Neural crest cell (in vitro differentiated cells): ENCODE results near the gene EMC9. TPM values are rescaled to one million over a fixed set of nuclear protein-coding genes. Genes with fewer than 3 reads are reported as not detected.

ENCODE experiments used
- DNase-seq: peaks from one replicate; pipeline ENCODE4 v3.0.0; 2021; ENCODE audit warnings: low read depth, mixed read lengths, low spot score
- H3K27ac Mint-ChIP-seq: one replicate; pipeline ENCODE4 v1.8.0; 2021; ENCODE audit warnings: mild to moderate bottlenecking, mixed read lengths; ENCODE audit not compliant: unreplicated experiment
- H3K27me3 Mint-ChIP-seq: 2 replicates; pipeline ENCODE4 v1.8.0; 2021; ENCODE audit warnings: low read depth, mild to moderate bottlenecking, mixed read lengths
- H3K36me3 Mint-ChIP-seq: 2 replicates; pipeline ENCODE4 v1.8.0; 2021; ENCODE audit warnings: low read depth, mild to moderate bottlenecking, mixed read lengths
- H3K4me1 Mint-ChIP-seq: 2 replicates; pipeline ENCODE4 v1.8.0; 2021; ENCODE audit warnings: mixed read lengths
- H3K4me3 Mint-ChIP-seq: one replicate; pipeline ENCODE4 v1.8.0; 2021; ENCODE audit warnings: mild to moderate bottlenecking, mixed read lengths
- H3K9me3 Mint-ChIP-seq: 2 replicates; pipeline ENCODE4 v1.8.0; 2021; ENCODE audit warnings: mixed read lengths
- CTCF ChIP-seq: fragments of 200-600 bp; sonication (generic); conservative IDR thresholded peaks from 2 replicates; pipeline ENCODE4 v1.5.0; 2021; ENCODE audit warnings: antibody characterized with exemption, mild to moderate bottlenecking
- total RNA-seq: library from RNA; stranded (reverse); gene quantifications from 2 replicates; pipeline ENCODE4 v1.2.1, GENCODE V29; 2021

The EMC9 gene
- total RNA-seq, 1 donor from 2014 or later: 28.3 TPM

GRCh38 chr14:24146453-24146977 is 5.1 kb upstream of the EMC9 start, which contains the start of gene PSME2:
Gene PSME2, minus strand, starts transcription at chr14:24146610. Its CDS starts 29 bp downstream, at chr14:24146581.
- Mint-ChIP-seq H3K9me3 (no peaks in the 10 kb centered on the region), H3K27me3 (no peaks in the 10 kb centered on the region), H3K27ac (peak within 1 kb of the TSS; percentile 91), H3K36me3 (no peaks in the 10 kb centered on the region), H3K4me1 (peaks cover 31% of the 10 kb centered on the region), H3K4me3 (peak within 1 kb of the TSS; percentile 99)
- DNase-seq: peak; percentile 95
- TF ChIP-seq CTCF: no peak

- Mint-ChIP-seq H3K4me3 (peak overlapping the region; percentile 99), H3K27me3 (no peaks in the 10 kb centered on the region), H3K27ac (peak overlapping the region; percentile 83), H3K4me1 (peaks cover 32% of the 10 kb centered on the region), H3K9me3 (no peaks in the 10 kb centered on the region), H3K36me3 (no peaks in the 10 kb centered on the region)
- no peak for TF ChIP-seq CTCF
- DNase-seq: no peak
These were observed 4.5 kb upstream of the EMC9 start for GRCh38 chr14:24145690-24146452.

GRCh38 chr14:24145219-24145618 is 3.8 kb upstream of the EMC9 start:
- Mint-ChIP-seq H3K4me3 (peak overlapping the region; percentile 99), H3K4me1 (peaks cover 38% of the 10 kb centered on the region), H3K36me3 (no peaks in the 10 kb centered on the region), H3K27ac (no peak overlapping the region), H3K9me3 (no peaks in the 10 kb centered on the region), H3K27me3 (no peaks in the 10 kb centered on the region)
- DNase-seq: no peak
- TF ChIP-seq CTCF: no peak

- H3K36me3 Mint-ChIP-seq: no peaks in the 10 kb centered on the region
- DNase-seq: no peak
- no peaks in the 10 kb centered on the region for H3K27me3 Mint-ChIP-seq
- no peak overlapping the region for H3K27ac Mint-ChIP-seq
- TF ChIP-seq CTCF: no peak
- peak overlapping the region; percentile 99 for H3K4me3 Mint-ChIP-seq
- no peaks in the 10 kb centered on the region for H3K9me3 Mint-ChIP-seq
- peaks cover 45% of the 10 kb centered on the region for H3K4me1 Mint-ChIP-seq
These were observed 3.1 kb upstream of the EMC9 start for GRCh38 chr14:24144451-24144850.

- peaks cover 49% of the 10 kb centered on the region for H3K4me1 Mint-ChIP-seq
- no peaks in the 10 kb centered on the region for H3K27me3 Mint-ChIP-seq
- H3K9me3 Mint-ChIP-seq: no peaks in the 10 kb centered on the region
- peak overlapping the region; percentile 83 for H3K4me3 Mint-ChIP-seq
- no peak overlapping the region for H3K27ac Mint-ChIP-seq
- no peak for DNase-seq
- no peak for TF ChIP-seq CTCF
- H3K36me3 Mint-ChIP-seq: peaks cover 5% of the 10 kb centered on the region
These were observed 2.1 kb upstream of the EMC9 start for GRCh38 chr14:24143511-24143910.
